NCI-H2227 treated with DMSO at 0.1 percent for 48 hours (cell line): ENCODE data around the gene ANO8.
"Not testable (repeated sequence)": the region's sequence is repeated elsewhere in the genome, so short reads cannot be mapped to it uniquely, and the experiment has no call there.

ENCODE experiments used
- DNase-seq: peaks from one replicate; lab custom pipeline; 2025; lab: John Stamatoyannopoulos, UW

Gene ANO8

GRCh38 chr19:17309198-17309964, 25.3 kb downstream of the ANO8 start, which contains the start of gene DDA1:
DDA1 (plus strand) TSS chr19:17309563; CDS start chr19:17309655, 92 bp downstream.
- DNase-seq, result peak; percentile 94

- DNase-seq, result no peak
Observed at GRCh38 chr19:17307876-17308377, 26.7 kb downstream of the ANO8 start.

DNA sequence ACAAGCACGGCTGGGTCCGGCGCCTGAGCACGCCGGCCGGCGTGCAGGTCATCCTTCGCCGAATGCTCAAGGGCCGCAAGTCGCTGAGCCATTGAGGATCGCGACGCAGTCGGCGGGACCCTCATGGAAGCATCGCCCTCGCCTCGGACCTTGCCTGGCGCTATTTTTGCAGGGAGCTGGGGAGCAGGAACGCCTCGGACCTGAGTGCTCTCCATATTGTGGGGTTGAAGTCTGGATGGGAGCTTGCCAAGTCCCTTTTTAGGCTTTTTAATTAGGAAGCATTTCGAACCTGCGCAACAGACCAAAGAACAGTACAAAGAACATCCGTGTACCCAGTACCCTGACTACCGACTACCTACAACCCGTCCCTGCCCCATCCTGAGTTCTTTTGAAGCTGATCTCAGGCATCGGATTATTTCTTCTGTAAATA, 28.4 kb downstream of the ANO8 start:
- no peak for DNase-seq

- DNase-seq, result peak; percentile 97
Observed at GRCh38 chr19:17305517-17306284, 29.0 kb downstream of the ANO8 start, which contains the start of gene MRPL34. MRPL34 (plus strand) TSS chr19:17305872; CDS start chr19:17305893, 21 bp downstream.

- DNase-seq, result no peak
Observed at GRCh38 chr19:17305216-17305516, 29.5 kb downstream of the ANO8 start.

DNA sequence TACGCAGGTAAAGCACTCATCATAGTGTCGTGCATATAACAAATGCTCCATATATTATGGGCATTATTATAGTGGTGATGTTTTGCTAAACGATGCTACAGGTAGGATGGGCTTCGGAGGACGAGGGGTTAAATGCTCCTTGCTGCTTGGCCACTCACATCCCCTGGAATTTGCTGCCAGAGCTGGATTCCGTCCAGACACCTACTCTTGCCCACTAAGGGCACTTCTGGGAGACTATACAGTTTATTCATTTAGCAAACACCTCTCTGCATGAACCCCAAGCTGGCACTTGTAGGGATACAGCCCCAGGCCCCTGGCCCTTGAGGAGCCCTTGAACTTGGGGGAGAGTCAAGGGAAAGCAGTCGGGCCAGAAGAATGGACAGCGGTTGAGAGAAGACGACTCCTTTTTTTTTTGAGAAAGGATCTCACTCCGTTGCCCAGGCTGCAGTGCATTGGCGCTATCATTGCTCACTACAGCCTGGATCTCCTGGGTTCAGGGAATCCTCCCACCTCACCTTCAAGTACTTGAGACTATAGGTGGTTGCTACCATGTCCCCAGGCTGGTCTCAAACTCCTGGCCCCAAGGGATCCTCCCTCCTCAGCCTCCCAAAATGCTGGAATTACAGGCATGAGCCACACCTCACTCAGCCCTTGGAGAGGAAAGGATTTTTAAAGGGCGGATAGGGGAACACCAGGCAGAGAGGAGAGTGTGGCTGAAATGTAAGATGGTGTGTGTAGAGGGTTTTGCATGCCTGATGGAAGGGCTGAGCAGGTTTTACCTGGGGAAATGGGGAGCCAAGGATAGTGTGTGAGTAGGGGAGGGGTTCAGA, 30.1 kb downstream of the ANO8 start:
- no peak for DNase-seq

DNA sequence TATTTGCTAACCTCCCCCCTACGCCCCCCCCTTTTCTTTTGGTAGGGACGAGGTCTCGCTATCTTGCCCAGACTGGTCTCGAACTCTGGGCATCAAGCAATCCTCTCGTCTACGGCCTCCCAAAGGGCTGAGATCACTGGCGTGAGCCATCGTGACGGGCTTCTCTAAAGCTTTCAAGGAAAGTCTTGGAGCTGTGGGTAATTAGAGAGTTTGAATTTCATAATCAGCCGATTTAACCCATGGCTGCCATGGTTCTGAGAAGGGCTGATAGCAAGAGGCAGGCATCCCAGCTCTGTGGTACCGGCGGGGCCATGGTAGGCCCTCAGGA, 30.8 kb downstream of the ANO8 start:
- no peak for DNase-seq

DNA sequence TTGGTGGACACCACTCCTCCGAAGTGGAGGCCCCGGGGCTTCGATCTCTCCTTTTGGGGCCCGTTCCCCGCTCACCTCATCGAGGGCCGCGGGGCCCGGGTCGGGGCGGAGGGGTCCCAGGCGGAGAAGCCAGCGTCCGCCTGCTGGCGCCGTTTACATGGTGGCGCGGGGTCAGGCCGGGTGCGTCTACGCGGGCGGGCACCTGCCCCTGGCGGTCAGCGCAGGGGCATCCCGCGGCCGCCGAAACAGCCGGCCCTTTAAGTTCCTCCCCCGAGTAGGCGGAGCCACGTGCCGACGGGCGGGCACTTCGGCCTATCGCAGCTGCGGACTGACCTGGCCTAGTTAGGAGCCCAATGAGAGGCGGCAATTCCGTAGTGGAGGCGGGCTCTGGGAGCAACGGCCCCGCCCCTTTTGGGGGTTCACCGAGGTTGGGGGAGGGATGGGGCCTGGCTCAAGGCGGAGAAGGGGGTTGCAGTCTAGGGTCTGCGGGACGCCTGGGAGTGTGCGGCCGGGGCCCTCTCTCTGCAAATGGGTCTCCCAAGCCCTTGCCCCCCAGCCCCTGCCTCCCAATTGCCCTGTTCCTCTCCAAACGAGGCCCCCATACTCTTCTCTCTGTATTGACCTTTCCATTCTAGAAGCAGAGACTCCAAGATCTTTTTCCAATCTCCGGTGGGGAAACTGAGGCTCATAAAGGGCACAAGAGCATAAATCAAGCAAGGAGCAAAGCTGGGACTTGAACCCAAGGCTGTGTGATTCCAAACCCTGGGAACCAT, 31.3 kb downstream of the ANO8 start, which contains the start of gene ABHD8:
Gene ABHD8, minus strand, starts transcription at position 259 of the 773 bp plus-strand sequence. CDS start 1,809 bp downstream, outside the sequence.
- peak; percentile 76 for DNase-seq

GRCh38 chr19:17302391-17303166, 32.1 kb downstream of the ANO8 start:
- no peak for DNase-seq

- no peak for DNase-seq
Observed at GRCh38 chr19:17300992-17301619, 33.5 kb downstream of the ANO8 start.

DNA sequence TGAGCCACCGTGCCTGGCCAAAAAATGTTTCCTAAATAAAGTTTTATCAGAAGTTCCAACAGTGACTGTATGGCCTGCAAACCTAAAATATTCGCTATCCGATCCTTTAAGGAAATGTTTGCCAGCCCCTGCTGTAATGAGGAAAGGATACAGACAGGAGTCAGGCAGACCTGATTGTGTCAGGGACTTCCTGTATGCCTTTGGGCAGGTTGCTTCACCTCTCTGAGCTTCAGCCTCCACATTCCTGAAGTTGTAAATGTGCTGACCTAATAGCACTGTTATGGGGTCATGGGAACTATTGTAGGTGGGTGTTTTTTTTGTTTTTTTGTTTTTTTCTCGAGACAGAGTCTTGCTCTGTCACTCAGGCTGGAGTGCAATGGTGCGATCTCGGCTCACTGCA, 37.7 kb downstream of the ANO8 start:
- DNase-seq, result no peak

- DNase-seq, result no peak
Observed at GRCh38 chr19:17296273-17296672, 38.4 kb downstream of the ANO8 start.

DNA sequence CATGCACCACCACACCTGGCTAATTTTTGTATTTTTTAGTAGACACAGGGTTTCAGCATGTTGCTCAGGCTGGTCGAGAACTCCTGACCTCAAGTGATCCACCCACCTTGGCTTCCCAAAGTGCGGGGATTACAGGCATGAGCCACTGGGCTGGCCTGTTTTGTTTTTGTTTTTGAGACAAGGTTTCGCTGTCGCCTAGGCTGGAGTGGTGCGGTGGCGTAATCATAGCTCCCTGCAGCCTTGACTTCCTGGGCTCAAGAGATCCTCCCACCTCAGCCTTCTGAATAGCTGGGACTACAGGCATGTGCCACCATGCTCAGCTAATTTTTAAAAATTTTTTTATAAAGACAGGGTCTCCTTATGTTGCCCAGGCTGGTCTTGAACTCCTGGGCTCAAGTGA, 39.1 kb downstream of the ANO8 start:
- DNase-seq, result not testable (repeated sequence)

DNA sequence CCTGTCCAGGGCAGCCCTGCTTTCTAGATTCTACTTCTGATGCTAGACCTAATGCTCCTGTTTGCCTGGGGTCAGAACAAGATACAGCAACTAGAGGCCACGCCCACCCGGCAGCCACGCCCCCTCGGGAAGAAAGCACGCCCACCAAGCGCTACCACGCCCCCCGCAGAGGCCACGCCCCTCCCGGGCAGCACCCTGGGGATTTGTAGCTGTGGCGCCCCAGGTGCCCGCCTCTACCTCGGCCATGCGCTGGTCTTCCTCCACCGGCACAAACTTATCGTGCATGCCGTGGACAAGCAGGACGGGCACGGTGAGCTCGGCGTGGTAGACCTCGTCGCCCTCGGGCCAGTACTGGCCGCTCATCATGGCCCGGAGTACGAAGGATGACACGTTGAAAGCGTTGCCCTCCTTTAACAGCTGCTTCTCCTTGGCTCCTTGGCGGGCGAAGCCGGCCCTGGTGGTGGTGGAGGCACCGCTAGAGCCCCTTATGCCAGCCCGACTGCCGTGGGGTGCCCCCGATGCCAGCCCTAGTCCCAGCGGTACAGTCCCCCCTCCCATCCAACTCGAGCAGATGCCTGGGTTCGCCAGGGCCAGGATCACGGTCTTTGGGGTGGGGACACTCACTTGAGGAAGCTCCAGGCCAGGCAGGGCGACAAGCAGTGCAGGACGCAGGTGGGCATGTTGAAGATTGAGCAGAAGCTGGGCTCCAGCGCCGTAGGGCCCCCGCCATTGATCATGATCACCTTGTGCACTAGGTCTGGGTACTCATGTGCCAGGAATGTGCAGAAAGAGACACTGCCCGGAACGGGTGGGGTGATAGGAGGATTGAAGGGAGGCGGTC, 40.4 kb downstream of the ANO8 start:
- no peak for DNase-seq

GRCh38 chr19:17293605-17294004, 41.0 kb downstream of the ANO8 start:
- DNase-seq, result no peak

DNA sequence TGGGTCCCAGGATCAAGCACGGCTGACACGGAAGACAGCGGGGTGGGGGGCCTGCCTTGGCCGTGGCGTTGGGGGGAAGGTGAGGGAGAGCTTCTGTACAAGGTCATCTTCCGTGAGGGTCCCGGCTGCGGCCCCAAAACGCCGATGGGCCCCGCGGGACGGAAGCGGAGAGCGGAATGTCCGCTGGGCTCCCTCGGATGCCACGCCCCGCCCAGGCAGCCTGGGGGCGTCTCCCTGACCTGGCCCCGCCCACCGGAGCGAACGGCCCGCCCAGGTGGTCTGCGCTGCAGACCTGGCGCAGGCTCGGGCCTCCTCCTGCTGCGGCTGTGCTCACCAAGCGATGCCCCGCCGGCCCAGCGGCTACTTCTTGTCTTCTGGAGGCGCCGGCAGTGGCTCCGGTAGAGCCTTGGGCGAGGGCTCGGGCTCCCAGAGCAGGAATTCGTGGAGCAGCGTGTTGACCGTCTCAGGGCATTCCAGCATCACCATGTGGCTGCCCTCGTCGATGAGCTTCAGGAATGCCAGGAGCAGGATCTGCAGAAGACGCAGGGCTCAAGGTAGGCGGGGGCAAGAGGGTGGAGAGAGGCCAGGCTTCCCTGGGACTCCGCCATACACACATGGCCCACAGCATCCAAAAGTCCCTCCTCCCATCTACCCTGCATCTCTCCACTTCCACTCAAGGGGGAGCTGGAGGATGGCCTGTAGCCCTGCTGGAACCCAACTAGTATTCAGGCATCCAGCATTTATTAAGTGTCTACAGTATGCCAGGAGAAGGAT, 42.2 kb downstream of the ANO8 start:
- DNase-seq, result no peak

- peak; percentile 5 for DNase-seq
Observed at GRCh38 chr19:17289489-17289888, 45.2 kb downstream of the ANO8 start.

- DNase-seq, result no peak
Observed at GRCh38 chr19:17286752-17287151, 47.9 kb downstream of the ANO8 start.
